HG03378 (cell line): ENCODE measurements around the gene CACNA1D.

Experiments used
- ATAC-seq: cut with Tn5 transposase; IDR thresholded peaks from one replicate; pipeline ENCODE4 v1.9.1; 2021; ENCODE audit warnings: mild to moderate bottlenecking, moderate library complexity; ENCODE audit not compliant: unreplicated experiment

Gene CACNA1D

GRCh38 chr3:53495146-53495519 is 722 bp downstream of the CACNA1D start:
- no peak for ATAC-seq

- ATAC-seq = no peak
These were observed 1.3 kb downstream of the CACNA1D start for GRCh38 chr3:53495520-53496391.

GRCh38 chr3:53496392-53496670 is 1.9 kb downstream of the CACNA1D start:
- ATAC-seq = no peak

GRCh38 chr3:53496984-53497383 is 2.6 kb downstream of the CACNA1D start:
- no peak for ATAC-seq

GRCh38 chr3:53498806-53499641 is 4.6 kb downstream of the CACNA1D start:
- ATAC-seq = no peak

GRCh38 chr3:53500165-53500777 is 5.9 kb downstream of the CACNA1D start:
- ATAC-seq = no peak

GRCh38 chr3:53501178-53501577 is 6.8 kb downstream of the CACNA1D start:
- ATAC-seq = no peak

GRCh38 chr3:53502737-53503136 is 8.3 kb downstream of the CACNA1D start:
- no peak for ATAC-seq

GRCh38 chr3:53503195-53503594 is 8.8 kb downstream of the CACNA1D start:
- ATAC-seq = no peak

- ATAC-seq = no peak
These were observed 11.8 kb downstream of the CACNA1D start for GRCh38 chr3:53506110-53506762.

GRCh38 chr3:53506763-53507145 is 12.3 kb downstream of the CACNA1D start:
- no peak for ATAC-seq

GRCh38 chr3:53509494-53509893 is 15.1 kb downstream of the CACNA1D start:
- no peak for ATAC-seq

GRCh38 chr3:53510508-53510907 is 16.1 kb downstream of the CACNA1D start:
- no peak for ATAC-seq

- ATAC-seq = no peak
These were observed 16.8 kb downstream of the CACNA1D start for GRCh38 chr3:53511246-53511645.

GRCh38 chr3:53513556-53514190 is 19.3 kb downstream of the CACNA1D start:
- ATAC-seq = no peak

GRCh38 chr3:53516339-53516738 is 21.9 kb downstream of the CACNA1D start:
- ATAC-seq = no peak

GRCh38 chr3:53518495-53518981 is 24.1 kb downstream of the CACNA1D start:
- ATAC-seq = no peak

- ATAC-seq = no peak
These were observed 24.8 kb downstream of the CACNA1D start for GRCh38 chr3:53519065-53519709.

GRCh38 chr3:53523346-53523745 is 28.9 kb downstream of the CACNA1D start:
- ATAC-seq = no peak

- ATAC-seq = no peak
These were observed 30.2 kb downstream of the CACNA1D start for GRCh38 chr3:53524566-53524965.
